Measurements from ENCODE around the gene CLCN1. TPM values are rescaled to one million over a fixed set of nuclear protein-coding genes. Genes with fewer than 3 reads are reported as not detected.
A peak's percentile ranks its signal among the peaks of the same experiment; 100 is the strongest.

The CLCN1 gene
- total RNA-seq, 1 donor from 2014 or later: not detected

DNA sequence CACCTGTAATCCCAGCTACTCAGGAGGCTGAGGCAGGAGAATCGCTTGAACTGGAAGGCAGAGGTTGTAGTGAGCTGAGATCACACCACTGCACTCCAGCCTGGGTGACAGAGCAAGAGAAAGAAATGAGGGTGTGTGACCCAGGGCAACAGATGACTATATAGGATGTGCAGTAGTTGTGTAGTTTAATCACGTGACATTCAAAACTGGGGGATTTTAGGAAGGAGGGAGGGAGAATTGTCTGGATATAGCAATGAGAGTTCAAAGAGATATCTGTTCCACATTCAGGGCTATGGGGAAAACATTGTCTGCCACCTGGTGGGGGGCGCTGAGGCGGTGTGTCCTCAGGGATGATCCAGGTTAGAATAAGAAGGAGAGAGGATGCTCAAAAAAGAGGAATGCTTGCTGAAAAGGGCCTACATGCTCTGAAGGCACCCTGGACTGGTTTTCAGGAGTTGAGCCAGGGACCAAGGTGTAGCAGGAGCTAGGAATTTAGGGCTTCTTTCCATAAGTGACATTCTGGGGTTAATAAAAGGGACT, 57.4 kb downstream of the CLCN1 start:
- Mint-ChIP-seq H3K27me3 (ENCODE audit: low read depth) (peaks cover 4% of the 10 kb centered on the region), H3K4me3 (no peak overlapping the region), H3K36me3 (ENCODE audit: low read depth) (no peaks in the 10 kb centered on the region), H3K4me1 (peaks cover 20% of the 10 kb centered on the region), H3K9me3 (no peaks in the 10 kb centered on the region), H3K27ac (ENCODE audit: unreplicated experiment) (no peak overlapping the region)
- TF ChIP-seq, protein P1, sequence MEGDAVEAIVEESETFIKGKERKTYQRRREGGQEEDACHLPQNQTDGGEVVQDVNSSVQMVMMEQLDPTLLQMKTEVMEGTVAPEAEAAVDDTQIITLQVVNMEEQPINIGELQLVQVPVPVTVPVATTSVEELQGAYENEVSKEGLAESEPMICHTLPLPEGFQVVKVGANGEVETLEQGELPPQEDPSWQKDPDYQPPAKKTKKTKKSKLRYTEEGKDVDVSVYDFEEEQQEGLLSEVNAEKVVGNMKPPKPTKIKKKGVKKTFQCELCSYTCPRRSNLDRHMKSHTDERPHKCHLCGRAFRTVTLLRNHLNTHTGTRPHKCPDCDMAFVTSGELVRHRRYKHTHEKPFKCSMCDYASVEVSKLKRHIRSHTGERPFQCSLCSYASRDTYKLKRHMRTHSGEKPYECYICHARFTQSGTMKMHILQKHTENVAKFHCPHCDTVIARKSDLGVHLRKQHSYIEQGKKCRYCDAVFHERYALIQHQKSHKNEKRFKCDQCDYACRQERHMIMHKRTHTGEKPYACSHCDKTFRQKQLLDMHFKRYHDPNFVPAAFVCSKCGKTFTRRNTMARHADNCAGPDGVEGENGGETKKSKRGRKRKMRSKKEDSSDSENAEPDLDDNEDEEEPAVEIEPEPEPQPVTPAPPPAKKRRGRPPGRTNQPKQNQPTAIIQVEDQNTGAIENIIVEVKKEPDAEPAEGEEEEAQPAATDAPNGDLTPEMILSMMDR (conservative IDR thresholded peaks at IDR 0.05): no peak
- DNase-seq (ENCODE audit: low read depth, low spot score): no peak

DNA sequence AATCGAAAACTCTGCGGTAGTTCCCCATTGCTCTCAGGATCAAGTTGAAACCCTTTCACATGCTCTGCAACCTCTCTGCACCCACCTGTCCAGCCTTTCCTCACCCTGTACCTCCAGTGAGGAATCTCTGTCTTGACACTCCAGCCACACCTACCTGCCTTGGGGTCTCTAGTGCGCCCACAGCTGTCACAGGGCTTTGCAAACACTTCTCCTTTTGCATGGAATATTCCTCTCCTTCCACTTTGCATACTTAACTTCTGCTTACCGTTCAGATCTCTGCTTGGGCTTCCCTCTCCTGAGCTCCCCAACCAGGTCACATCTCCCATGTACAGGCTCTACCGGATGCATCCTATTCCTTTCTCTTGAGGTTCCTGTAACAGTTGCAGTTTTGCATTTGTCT, 58.6 kb downstream of the CLCN1 start:
- Mint-ChIP-seq H3K4me1 (peaks cover 26% of the 10 kb centered on the region), H3K9me3 (no peaks in the 10 kb centered on the region), H3K27me3 (ENCODE audit: low read depth) (no peaks in the 10 kb centered on the region), H3K4me3 (no peak overlapping the region), H3K27ac (ENCODE audit: unreplicated experiment) (no peak overlapping the region), H3K36me3 (ENCODE audit: low read depth) (no peaks in the 10 kb centered on the region)
- no peak for DNase-seq (ENCODE audit: low read depth, low spot score)
- TF ChIP-seq, protein P1 (conservative IDR thresholded peaks at IDR 0.05): no peak

DNA sequence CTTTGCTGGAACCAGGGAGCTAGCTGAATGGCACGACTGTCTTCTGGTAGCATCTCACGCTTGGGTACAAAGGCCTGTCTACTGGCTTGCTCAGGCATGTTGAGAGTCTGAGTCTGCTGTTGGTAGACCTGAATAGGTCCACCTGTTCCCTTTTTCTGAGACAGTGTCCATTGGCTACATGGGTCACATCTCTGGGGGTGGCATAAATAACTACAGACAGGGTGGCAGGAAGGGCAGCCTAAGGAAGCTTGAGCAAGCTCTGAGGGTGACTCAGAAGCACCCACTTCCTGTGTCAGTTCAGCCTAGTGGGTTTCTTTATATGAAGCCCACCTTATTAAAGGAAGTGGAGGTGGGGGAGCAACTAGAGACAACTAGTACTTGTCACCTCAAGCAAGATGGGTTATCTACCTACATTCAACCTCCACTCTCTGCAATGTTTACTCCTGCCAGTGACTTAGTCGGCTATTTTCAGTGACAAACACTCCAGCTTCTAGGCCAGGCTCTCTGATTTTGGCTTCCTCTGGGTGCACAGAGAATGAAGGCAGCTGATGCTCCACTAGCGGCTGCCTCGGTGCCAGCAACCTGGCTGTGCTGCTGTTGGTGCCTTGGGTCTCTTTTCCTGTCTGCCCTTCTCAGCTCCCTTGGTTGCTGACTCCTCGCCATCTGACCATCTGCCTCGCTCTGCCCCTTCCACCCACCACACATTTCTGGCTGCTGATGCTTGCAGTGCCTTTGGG, 59.6 kb downstream of the CLCN1 start:
- Mint-ChIP-seq H3K27ac (ENCODE audit: unreplicated experiment) (no peak overlapping the region), H3K9me3 (no peaks in the 10 kb centered on the region), H3K4me3 (no peak overlapping the region), H3K36me3 (ENCODE audit: low read depth) (no peaks in the 10 kb centered on the region), H3K27me3 (ENCODE audit: low read depth) (no peaks in the 10 kb centered on the region), H3K4me1 (peaks cover 25% of the 10 kb centered on the region)
- TF ChIP-seq, protein P1 (conservative IDR thresholded peaks at IDR 0.05): no peak
- DNase-seq (ENCODE audit: low read depth, low spot score): no peak

DNA sequence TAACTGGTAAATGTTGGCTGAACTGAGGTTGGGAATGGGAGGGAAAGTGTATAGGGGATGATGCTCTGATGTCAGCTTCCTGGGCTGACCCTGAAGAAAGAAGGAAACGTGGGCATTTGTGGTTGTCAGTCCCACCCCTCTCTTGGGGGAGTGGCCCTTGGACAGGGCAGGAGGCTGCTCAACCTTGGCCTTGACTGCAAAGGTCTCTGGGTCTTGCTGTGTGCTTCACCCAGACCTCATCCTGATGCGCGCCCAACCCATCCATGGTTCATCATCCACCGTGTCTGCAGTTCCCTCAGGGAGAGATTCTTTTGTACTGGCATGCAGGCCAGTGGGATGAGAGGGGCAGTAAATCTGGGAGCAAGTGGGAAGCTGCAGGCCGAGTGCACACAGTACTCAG, 60.5 kb downstream of the CLCN1 start:
- H3K27ac Mint-ChIP-seq (ENCODE audit: unreplicated experiment): no peak overlapping the region
- no peak for DNase-seq (ENCODE audit: low read depth, low spot score)
- TF ChIP-seq, protein P1 (conservative IDR thresholded peaks at IDR 0.05): no peak
- peak overlapping the region; percentile 62 for H3K4me3 Mint-ChIP-seq
- H3K36me3 Mint-ChIP-seq (ENCODE audit: low read depth): no peaks in the 10 kb centered on the region
- H3K27me3 Mint-ChIP-seq (ENCODE audit: low read depth): no peaks in the 10 kb centered on the region
- peaks cover 25% of the 10 kb centered on the region for H3K4me1 Mint-ChIP-seq
- H3K9me3 Mint-ChIP-seq: no peaks in the 10 kb centered on the region

- peaks cover 18% of the 10 kb centered on the region for H3K4me1 Mint-ChIP-seq
- H3K4me3 Mint-ChIP-seq: peak overlapping the region; percentile 91
- no peak overlapping the region for H3K27ac Mint-ChIP-seq (ENCODE audit: unreplicated experiment)
- TF ChIP-seq, protein P1 (conservative IDR thresholded peaks at IDR 0.05): no peak
- no peaks in the 10 kb centered on the region for H3K27me3 Mint-ChIP-seq (ENCODE audit: low read depth)
- no peaks in the 10 kb centered on the region for H3K36me3 Mint-ChIP-seq (ENCODE audit: low read depth)
- H3K9me3 Mint-ChIP-seq: no peaks in the 10 kb centered on the region
- DNase-seq (ENCODE audit: low read depth, low spot score): no peak
These were observed 63.8 kb downstream of the CLCN1 start for GRCh38 chr7:143379611-143380259.
